Ishikawa (cell line): ENCODE measurements around the gene PITPNC1.

Experiments used
- CEBPB ChIP-seq: IDR thresholded peaks from 2 replicates; pipeline ENCODE4 v1.6.1; 2012
- CREB1 ChIP-seq: IDR thresholded peaks from 2 replicates; pipeline ENCODE4 v1.6.1; 2012; ENCODE audit warnings: low read depth
- EGR1 ChIP-seq: IDR thresholded peaks from 2 replicates; pipeline ENCODE4 v1.6.1; 2012
- EP300 ChIP-seq: IDR thresholded peaks from 2 replicates; pipeline ENCODE4 v1.6.1; 2012; ENCODE audit warnings: borderline replicate concordance
- FOXM1 ChIP-seq: IDR thresholded peaks from 2 replicates; pipeline ENCODE4 v1.6.1; 2012; ENCODE audit warnings: low read depth, borderline replicate concordance
- MAX ChIP-seq: IDR thresholded peaks from 2 replicates; pipeline ENCODE4 v1.6.1; 2012
- NFIC ChIP-seq: IDR thresholded peaks from 2 replicates; pipeline ENCODE4 v1.6.1; 2012
- REST ChIP-seq: IDR thresholded peaks from 2 replicates; pipeline ENCODE4 v1.6.1; 2012; ENCODE audit warnings: low read depth, mild to moderate bottlenecking
- TAF1 ChIP-seq: IDR thresholded peaks from 2 replicates; pipeline ENCODE4 v1.6.1; 2012; ENCODE audit warnings: low read depth, mild to moderate bottlenecking
- TCF12 ChIP-seq: IDR thresholded peaks from 2 replicates; pipeline ENCODE4 v1.6.1; 2012; ENCODE audit warnings: low read depth
- TEAD4 ChIP-seq: IDR thresholded peaks from 2 replicates; pipeline ENCODE4 v1.6.1; 2012
- USF1 ChIP-seq: IDR thresholded peaks from 2 replicates; pipeline ENCODE4 v1.6.1; 2012

- TF ChIP-seq REST, result no peak
- no peak for TF ChIP-seq EP300
- TF ChIP-seq NFIC, result no peak
- TF ChIP-seq TCF12, result no peak
- TF ChIP-seq TEAD4, result no peak
- no peak for TF ChIP-seq TAF1
- no peak for TF ChIP-seq CREB1
- TF ChIP-seq CEBPB, result no peak
- no peak for TF ChIP-seq EGR1
- TF ChIP-seq FOXM1, result no peak
- TF ChIP-seq MAX, result no peak
- no peak for TF ChIP-seq USF1
Measured at GRCh38 chr17:67490471-67490870, 113.4 kb downstream of the PITPNC1 start.
